ENCODE data around the gene CLMN.

GRCh38 chr14:95155045-95155444, 164.7 kb downstream of the CLMN start:
- TF ChIP-seq REST (IDR thresholded peaks at IDR 0.05; ENCODE audit: insufficient replicate concordance, low read depth) (no peak), GABPA (IDR thresholded peaks at IDR 0.05; ENCODE audit: low read depth) (no peak), CTCF (IDR thresholded peaks at IDR 0.05; ENCODE audit: insufficient read depth, low read length) (no peak), SPI1 (IDR thresholded peaks at IDR 0.05; ENCODE audit: borderline replicate concordance, low read depth) (no peak), POLR2AphosphoS5 (IDR thresholded peaks at IDR 0.05; ENCODE audit: low read depth) (no peak)
